Activated B cell treated with CpG ODN at 0.5 μM for 24 hours (primary cell): ENCODE measurements around the gene PRKCE. TPM values are rescaled to one million over a fixed set of nuclear protein-coding genes. Genes with fewer than 3 reads are reported as not detected.

ENCODE experiments used
- ATAC-seq: fragments of 200-7000 bp; cut with Tn5 transposase; one replicate; pipeline ENCODE4 v1.10.0; 2021; ENCODE audit warnings: low read depth, mild to moderate bottlenecking, moderate library complexity
- CTCF ChIA-PET: fragments of 350-600 bp; sonication (Branson Sonifier 250); formaldehyde crosslinking; loops from one replicate; lab custom pipeline; 2021; ENCODE audit warnings: antibody characterized with exemption; lab: Charles Lee
- POLR2A ChIA-PET: fragments of 350-600 bp; sonication (Branson Sonifier 250); formaldehyde crosslinking; loops from one replicate; lab custom pipeline; 2021; ENCODE audit warnings: antibody characterized with exemption; lab: Charles Lee
- DNase-seq: peaks from one replicate; pipeline ENCODE4 v3.0.0; 2022
- H3K27ac Mint-ChIP-seq: one replicate; pipeline ENCODE4 v1.8.0; 2020; ENCODE audit warnings: mixed read lengths
- H3K27me3 Mint-ChIP-seq: one replicate; pipeline ENCODE4 v1.8.0; 2021; ENCODE audit warnings: mixed read lengths
- H3K36me3 Mint-ChIP-seq: one replicate; pipeline ENCODE4 v1.8.0; 2021; ENCODE audit warnings: low read depth, mixed read lengths
- H3K4me1 Mint-ChIP-seq: one replicate; pipeline ENCODE4 v1.8.0; 2021; ENCODE audit warnings: mixed read lengths
- H3K4me3 Mint-ChIP-seq: one replicate; pipeline ENCODE4 v1.8.0; 2020; ENCODE audit warnings: mild to moderate bottlenecking, mixed read lengths
- H3K9me3 Mint-ChIP-seq: one replicate; pipeline ENCODE4 v1.8.0; 2020; ENCODE audit warnings: mixed read lengths
- intact Hi-C: fragments of 100-400 bp; cut with micrococcal nuclease; formaldehyde crosslinking; loops from one replicate; pipeline ENCODE4 v1.15.1; 2024
- total RNA-seq: library from RNA; stranded (reverse); gene quantifications from 2 replicates; pipeline ENCODE4 v1.2.3, GENCODE V29; 2022
- TF ChIP-seq, protein P1 (sequence below): fragments of 200-600 bp; IDR thresholded peaks from one replicate; pipeline ENCODE4 v1.8.0; 2022; ENCODE audit warnings: antibody characterized with exemption, mild to moderate bottlenecking

PRKCE gene
- total RNA-seq, 1 donor from 2014 or later = 53.8 TPM

DNA sequence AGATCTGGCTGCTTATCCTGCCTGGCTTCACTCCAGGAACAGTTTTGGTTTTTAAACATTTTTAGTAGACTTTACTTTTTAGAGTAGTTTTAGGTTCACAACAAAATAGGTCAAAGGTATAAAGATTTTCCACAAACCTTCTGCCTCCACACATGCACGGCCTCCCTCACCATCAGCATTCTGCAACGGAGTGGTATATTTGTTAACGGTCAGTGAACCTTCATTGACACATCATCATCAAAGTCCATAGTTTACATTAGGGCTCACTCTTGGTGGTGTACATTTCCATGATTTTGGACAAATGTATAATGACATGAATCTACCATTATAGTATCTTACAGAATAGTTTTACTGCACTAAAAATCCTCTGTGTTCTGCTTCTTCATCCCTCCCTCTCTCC, 342.6 kb downstream of the PRKCE start:
- Mint-ChIP-seq H3K27me3 (no peaks in the 10 kb centered on the region), H3K27ac (no peak overlapping the region), H3K36me3 (peaks cover 51% of the 10 kb centered on the region), H3K9me3 (no peaks in the 10 kb centered on the region), H3K4me1 (no peaks in the 10 kb centered on the region), H3K4me3 (no peak overlapping the region)
- ATAC-seq (no peak), DNase-seq (no peak)
- TF ChIP-seq, protein P1, sequence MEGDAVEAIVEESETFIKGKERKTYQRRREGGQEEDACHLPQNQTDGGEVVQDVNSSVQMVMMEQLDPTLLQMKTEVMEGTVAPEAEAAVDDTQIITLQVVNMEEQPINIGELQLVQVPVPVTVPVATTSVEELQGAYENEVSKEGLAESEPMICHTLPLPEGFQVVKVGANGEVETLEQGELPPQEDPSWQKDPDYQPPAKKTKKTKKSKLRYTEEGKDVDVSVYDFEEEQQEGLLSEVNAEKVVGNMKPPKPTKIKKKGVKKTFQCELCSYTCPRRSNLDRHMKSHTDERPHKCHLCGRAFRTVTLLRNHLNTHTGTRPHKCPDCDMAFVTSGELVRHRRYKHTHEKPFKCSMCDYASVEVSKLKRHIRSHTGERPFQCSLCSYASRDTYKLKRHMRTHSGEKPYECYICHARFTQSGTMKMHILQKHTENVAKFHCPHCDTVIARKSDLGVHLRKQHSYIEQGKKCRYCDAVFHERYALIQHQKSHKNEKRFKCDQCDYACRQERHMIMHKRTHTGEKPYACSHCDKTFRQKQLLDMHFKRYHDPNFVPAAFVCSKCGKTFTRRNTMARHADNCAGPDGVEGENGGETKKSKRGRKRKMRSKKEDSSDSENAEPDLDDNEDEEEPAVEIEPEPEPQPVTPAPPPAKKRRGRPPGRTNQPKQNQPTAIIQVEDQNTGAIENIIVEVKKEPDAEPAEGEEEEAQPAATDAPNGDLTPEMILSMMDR = no peak
- ChIA-PET POLR2A (no interaction called here), CTCF (interaction anchor here (0.6 to 1.8 kb wide), 12 partner anchors 8 to 657 kb away, joined by 3 to 8 read pairs (median 3); no protein-coding TSS in a partner anchor)
- intact Hi-C loops = loop anchor here (5.0 kb wide), 1 partner anchor 658 kb away; no protein-coding TSS in a partner anchor

DNA sequence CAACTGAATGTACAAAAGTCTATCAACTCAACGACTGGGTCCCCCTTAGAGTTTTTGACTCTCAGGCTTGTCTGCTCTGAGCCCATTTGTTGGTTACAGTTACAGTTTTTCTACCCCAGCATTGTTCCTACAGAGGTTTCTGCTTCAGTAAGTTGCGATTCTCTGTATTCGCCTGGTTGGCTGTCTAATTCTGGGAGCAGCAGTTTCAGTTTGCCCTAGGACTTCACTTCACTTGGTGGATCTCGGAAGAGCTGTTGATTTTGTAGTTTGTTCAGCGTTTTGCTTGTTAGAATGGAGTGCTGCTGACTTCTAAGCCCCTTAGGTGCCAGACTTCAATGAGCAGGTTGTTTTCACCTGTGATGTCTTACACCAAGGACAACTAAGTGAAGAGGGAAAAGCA, 349.2 kb downstream of the PRKCE start:
- ATAC-seq (no peak), DNase-seq (no peak)
- Mint-ChIP-seq H3K27ac (no peak overlapping the region), H3K9me3 (no peaks in the 10 kb centered on the region), H3K4me3 (no peak overlapping the region), H3K27me3 (no peaks in the 10 kb centered on the region), H3K4me1 (no peaks in the 10 kb centered on the region), H3K36me3 (peaks cover 62% of the 10 kb centered on the region)
- ChIA-PET POLR2A (interaction anchor here (0.6 kb wide), 1 partner anchor 68 kb away, joined by 3 read pairs; no protein-coding TSS in a partner anchor), CTCF (no interaction called here)
- intact Hi-C loops = no loop called here
- TF ChIP-seq, protein P1 = no peak

DNA sequence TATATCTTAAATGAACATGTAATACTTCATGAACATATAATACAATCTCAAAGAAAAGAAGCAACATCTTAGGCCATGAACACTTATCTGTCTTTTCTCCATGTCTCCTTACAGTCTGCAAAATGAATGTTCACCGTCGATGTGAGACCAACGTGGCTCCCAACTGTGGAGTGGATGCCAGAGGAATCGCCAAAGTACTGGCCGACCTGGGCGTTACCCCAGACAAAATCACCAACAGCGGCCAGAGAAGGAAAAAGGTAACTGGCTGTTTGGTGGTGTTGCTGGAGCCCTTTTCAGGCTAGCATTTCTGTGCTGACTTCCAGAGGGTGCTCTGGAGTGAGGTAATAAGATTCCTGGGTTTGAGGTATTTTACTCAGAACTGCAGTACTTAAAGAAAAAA, 349.8 kb downstream of the PRKCE start:
- Mint-ChIP-seq H3K27ac (no peak overlapping the region), H3K36me3 (peaks cover 65% of the 10 kb centered on the region), H3K4me3 (no peak overlapping the region), H3K27me3 (no peaks in the 10 kb centered on the region), H3K4me1 (no peaks in the 10 kb centered on the region), H3K9me3 (no peaks in the 10 kb centered on the region)
- POLR2A ChIA-PET = no interaction called here
- TF ChIP-seq, protein P1 = no peak
- intact Hi-C loops = no loop called here
- DNase-seq = no peak
- CTCF ChIA-PET = no interaction called here
- no peak for ATAC-seq

DNA sequence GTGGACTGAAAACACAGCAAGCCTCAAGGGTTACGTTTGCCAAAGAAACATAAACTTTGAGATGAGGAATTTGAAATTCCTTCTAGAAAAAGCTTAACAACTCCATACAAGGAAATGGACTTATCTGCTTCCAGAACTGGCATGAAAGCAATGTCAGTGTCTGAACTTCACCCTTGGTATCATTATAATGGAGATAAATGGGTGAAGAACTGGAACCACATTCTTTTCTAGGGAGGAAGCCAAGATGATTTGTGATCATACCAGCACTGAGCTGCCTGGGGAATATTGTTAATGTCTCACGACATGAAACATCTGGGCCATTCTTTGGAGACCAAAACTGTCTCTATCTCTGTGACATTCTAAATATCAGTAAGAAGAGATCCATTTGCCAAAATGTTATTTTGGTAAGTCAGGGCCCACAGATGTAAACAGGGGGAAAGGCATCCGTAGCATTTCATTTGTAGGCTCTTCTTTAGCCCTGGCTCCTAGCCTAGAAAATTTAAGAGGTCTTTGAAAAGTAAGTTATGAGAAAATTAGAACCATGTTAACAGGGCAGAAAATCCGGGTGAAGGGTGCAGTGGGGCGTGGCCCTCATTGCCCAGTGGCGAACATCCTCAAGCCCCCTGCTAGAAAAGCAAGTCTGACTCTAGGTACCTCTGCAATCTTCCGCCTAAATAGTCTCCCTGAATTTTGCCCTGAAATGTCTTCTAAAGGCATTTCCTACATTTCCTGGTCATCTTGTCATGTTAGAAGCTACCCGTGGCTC, 350.4 kb downstream of the PRKCE start:
- Mint-ChIP-seq H3K27ac (no peak overlapping the region), H3K4me3 (no peak overlapping the region), H3K4me1 (no peaks in the 10 kb centered on the region), H3K9me3 (no peaks in the 10 kb centered on the region), H3K36me3 (peaks cover 71% of the 10 kb centered on the region), H3K27me3 (no peaks in the 10 kb centered on the region)
- CTCF ChIA-PET = interaction anchor here (2.1 kb wide), 1 partner anchor 9 kb away, joined by 8 read pairs; no protein-coding TSS in a partner anchor
- intact Hi-C loops = no loop called here
- TF ChIP-seq, protein P1 = no peak
- POLR2A ChIA-PET = no interaction called here
- DNase-seq (no peak), ATAC-seq (no peak)

DNA sequence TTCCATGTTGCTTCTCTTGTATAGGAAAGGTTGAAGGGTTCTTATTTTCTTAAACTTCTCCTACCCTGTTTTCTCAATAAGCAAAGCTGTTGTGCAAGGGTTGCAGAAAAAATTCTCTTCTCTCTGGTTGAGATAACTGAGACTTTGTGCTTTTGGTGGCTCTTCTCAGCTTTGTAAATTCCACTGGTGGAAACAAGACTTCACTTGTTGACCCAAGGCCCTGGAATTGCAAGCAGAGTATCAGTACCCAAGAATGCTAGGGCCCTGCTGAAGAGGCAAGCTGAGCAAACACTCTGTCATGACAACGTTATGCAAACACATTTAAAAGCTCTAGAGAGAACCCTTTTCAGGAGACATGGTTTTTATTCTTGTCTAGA, 351.0 kb downstream of the PRKCE start:
- peaks cover 77% of the 10 kb centered on the region for H3K36me3 Mint-ChIP-seq
- H3K4me3 Mint-ChIP-seq = no peak overlapping the region
- intact Hi-C loops = no loop called here
- POLR2A ChIA-PET = no interaction called here
- no peaks in the 10 kb centered on the region for H3K4me1 Mint-ChIP-seq
- no peak overlapping the region for H3K27ac Mint-ChIP-seq
- DNase-seq (no peak), ATAC-seq (no peak)
- no peaks in the 10 kb centered on the region for H3K27me3 Mint-ChIP-seq
- CTCF ChIA-PET = interaction anchor here (2.1 kb wide), 1 partner anchor 10 kb away, joined by 8 read pairs; no protein-coding TSS in a partner anchor
- TF ChIP-seq, protein P1 = no peak
- H3K9me3 Mint-ChIP-seq = no peaks in the 10 kb centered on the region
